ENCODE data around the gene GINM1.

The GINM1 gene

GRCh38 chr6:149593408-149593807 lies 27.2 kb downstream of the GINM1 start:
- peak; percentile 63 for DNase-seq (ENCODE audit: low spot score)

- DNase-seq (ENCODE audit: low spot score), result no peak
Measured at GRCh38 chr6:149600508-149600907, 34.3 kb downstream of the GINM1 start.

- DNase-seq (ENCODE audit: low spot score), result no peak
Measured at GRCh38 chr6:149608381-149608982, 42.3 kb downstream of the GINM1 start.

- no peak for DNase-seq (ENCODE audit: low spot score)
Measured at GRCh38 chr6:149614337-149614736, 48.2 kb downstream of the GINM1 start.

GRCh38 chr6:149615805-149616204 lies 49.6 kb downstream of the GINM1 start:
- no peak for DNase-seq (ENCODE audit: low spot score)

GRCh38 chr6:149627672-149628071 lies 61.5 kb downstream of the GINM1 start:
- DNase-seq (ENCODE audit: low spot score), result no peak

GRCh38 chr6:149628875-149629510 lies 62.8 kb downstream of the GINM1 start:
- peak; percentile 67 for DNase-seq (ENCODE audit: low spot score)

- DNase-seq (ENCODE audit: low spot score), result no peak
Measured at GRCh38 chr6:149634315-149634714, 68.1 kb downstream of the GINM1 start.

- peak; percentile 56 for DNase-seq (ENCODE audit: low spot score)
Measured at GRCh38 chr6:149636124-149636523, 69.9 kb downstream of the GINM1 start.

Data from kidney tubule cell (primary cell).